Measurements from ENCODE around the gene ZMAT5. TPM values are rescaled to one million over a fixed set of nuclear protein-coding genes. Genes with fewer than 3 reads are reported as not detected.

Gene ZMAT5
- total RNA-seq, 1 donor from 2014 or later: 24.4 TPM

DNA sequence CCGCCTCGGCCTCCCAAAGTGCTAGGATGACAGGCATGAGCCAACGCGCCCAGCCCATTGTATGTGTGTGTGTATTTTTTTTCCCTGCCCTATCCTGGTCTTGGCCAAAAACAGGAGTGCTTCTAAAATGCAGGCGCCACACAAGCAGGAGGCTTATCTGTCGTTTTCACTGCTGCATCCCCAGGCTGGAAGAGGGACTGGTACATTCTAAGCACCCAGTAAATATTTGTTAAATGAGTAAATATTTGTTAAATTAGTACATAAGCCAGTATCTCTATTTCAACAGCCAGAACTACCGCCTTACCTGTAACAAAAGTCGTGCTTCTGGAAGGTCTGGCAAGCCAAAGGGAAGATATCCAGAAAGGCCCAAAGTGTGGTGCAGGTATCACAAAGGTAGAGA, 46.3 kb upstream of the ZMAT5 start:
- Mint-ChIP-seq H3K27ac (ENCODE audit: unreplicated experiment) (no peak overlapping the region), H3K27me3 (ENCODE audit: low read depth, unreplicated experiment) (no peaks in the 10 kb centered on the region), H3K36me3 (ENCODE audit: low read depth, unreplicated experiment) (peaks cover 29% of the 10 kb centered on the region), H3K4me1 (ENCODE audit: low read depth, unreplicated experiment) (peaks cover 3% of the 10 kb centered on the region), H3K9me3 (ENCODE audit: unreplicated experiment) (no peaks in the 10 kb centered on the region), H3K4me3 (ENCODE audit: unreplicated experiment) (no peak overlapping the region)
- Histone ChIP-seq H3K27ac (ENCODE audit: low read depth, low read length) (no peak overlapping the region), H3K27me3 (ENCODE audit: insufficient read depth, low read length) (no peaks in the 10 kb centered on the region), H3K4me1 (ENCODE audit: insufficient read depth, low read length) (no peaks in the 10 kb centered on the region), H2AFZ (ENCODE audit: low read depth, low read length) (no peak overlapping the region), H3K36me3 (ENCODE audit: insufficient read depth, low read length) (peaks cover 52% of the 10 kb centered on the region), H3K9ac (ENCODE audit: low read length) (no peak overlapping the region), H3K79me2 (ENCODE audit: insufficient read depth, low read length) (no peaks in the 10 kb centered on the region), H4K20me1 (ENCODE audit: insufficient read depth, low read length) (no peaks in the 10 kb centered on the region), H3K9me3 (ENCODE audit: insufficient read depth, low read depth, low read length) (no peaks in the 10 kb centered on the region), H3K4me2 (ENCODE audit: low read length) (no peak overlapping the region), H3K4me3 (ENCODE audit: insufficient read depth, low read depth, low read length) (no peak overlapping the region)
- FAIRE-seq (no peak), DNase-seq (ENCODE audit: low read depth) (no peak)
- no peak for TF ChIP-seq EZH2 (IDR thresholded peaks at IDR 0.05; ENCODE audit: insufficient read depth, low read length)
- TF ChIP-seq, protein P1, sequence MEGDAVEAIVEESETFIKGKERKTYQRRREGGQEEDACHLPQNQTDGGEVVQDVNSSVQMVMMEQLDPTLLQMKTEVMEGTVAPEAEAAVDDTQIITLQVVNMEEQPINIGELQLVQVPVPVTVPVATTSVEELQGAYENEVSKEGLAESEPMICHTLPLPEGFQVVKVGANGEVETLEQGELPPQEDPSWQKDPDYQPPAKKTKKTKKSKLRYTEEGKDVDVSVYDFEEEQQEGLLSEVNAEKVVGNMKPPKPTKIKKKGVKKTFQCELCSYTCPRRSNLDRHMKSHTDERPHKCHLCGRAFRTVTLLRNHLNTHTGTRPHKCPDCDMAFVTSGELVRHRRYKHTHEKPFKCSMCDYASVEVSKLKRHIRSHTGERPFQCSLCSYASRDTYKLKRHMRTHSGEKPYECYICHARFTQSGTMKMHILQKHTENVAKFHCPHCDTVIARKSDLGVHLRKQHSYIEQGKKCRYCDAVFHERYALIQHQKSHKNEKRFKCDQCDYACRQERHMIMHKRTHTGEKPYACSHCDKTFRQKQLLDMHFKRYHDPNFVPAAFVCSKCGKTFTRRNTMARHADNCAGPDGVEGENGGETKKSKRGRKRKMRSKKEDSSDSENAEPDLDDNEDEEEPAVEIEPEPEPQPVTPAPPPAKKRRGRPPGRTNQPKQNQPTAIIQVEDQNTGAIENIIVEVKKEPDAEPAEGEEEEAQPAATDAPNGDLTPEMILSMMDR (IDR thresholded peaks at IDR 0.05; ENCODE audit: insufficient read depth, low read depth, low read length): no peak

DNA sequence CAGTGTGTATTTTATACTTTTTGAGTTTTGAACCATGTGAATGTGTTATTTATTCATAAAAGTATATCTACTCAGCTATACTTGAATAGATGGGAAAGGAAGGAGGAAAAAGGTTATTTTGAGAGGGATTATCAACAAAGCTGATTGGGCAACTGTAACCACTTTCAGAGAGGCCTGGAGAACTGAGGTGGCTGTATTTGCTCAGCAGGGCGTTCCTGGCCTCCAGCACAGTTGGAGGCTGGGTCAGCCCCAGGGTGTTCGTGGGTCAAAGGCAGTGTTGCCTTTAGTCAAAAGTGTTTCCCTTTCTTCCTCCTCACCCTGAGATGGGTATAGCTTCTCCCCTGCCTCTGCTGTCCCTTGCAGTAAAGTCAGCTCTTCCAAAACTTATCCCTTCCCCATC, 44.6 kb upstream of the ZMAT5 start:
- no peak overlapping the region for H3K27ac Mint-ChIP-seq (ENCODE audit: unreplicated experiment)
- H3K27me3 Mint-ChIP-seq (ENCODE audit: low read depth, unreplicated experiment): no peaks in the 10 kb centered on the region
- Histone ChIP-seq H4K20me1 (ENCODE audit: insufficient read depth, low read length) (no peaks in the 10 kb centered on the region), H3K9me3 (ENCODE audit: insufficient read depth, low read depth, low read length) (no peaks in the 10 kb centered on the region), H3K79me2 (ENCODE audit: insufficient read depth, low read length) (no peaks in the 10 kb centered on the region), H3K4me1 (ENCODE audit: insufficient read depth, low read length) (no peaks in the 10 kb centered on the region), H2AFZ (ENCODE audit: low read depth, low read length) (no peak overlapping the region), H3K4me3 (ENCODE audit: insufficient read depth, low read depth, low read length) (no peak overlapping the region), H3K9ac (ENCODE audit: low read length) (no peak overlapping the region), H3K36me3 (ENCODE audit: insufficient read depth, low read length) (peaks cover 60% of the 10 kb centered on the region), H3K27ac (ENCODE audit: low read depth, low read length) (no peak overlapping the region), H3K4me2 (ENCODE audit: low read length) (no peak overlapping the region), H3K27me3 (ENCODE audit: insufficient read depth, low read length) (no peaks in the 10 kb centered on the region)
- TF ChIP-seq, protein P1 (IDR thresholded peaks at IDR 0.05; ENCODE audit: insufficient read depth, low read depth, low read length): no peak
- TF ChIP-seq EZH2 (IDR thresholded peaks at IDR 0.05; ENCODE audit: insufficient read depth, low read length): no peak
- H3K36me3 Mint-ChIP-seq (ENCODE audit: low read depth, unreplicated experiment): peaks cover 26% of the 10 kb centered on the region
- no peaks in the 10 kb centered on the region for H3K9me3 Mint-ChIP-seq (ENCODE audit: unreplicated experiment)
- H3K4me1 Mint-ChIP-seq (ENCODE audit: low read depth, unreplicated experiment): peaks cover 3% of the 10 kb centered on the region
- no peak for FAIRE-seq
- no peak overlapping the region for H3K4me3 Mint-ChIP-seq (ENCODE audit: unreplicated experiment)
- DNase-seq (ENCODE audit: low read depth): no peak

DNA sequence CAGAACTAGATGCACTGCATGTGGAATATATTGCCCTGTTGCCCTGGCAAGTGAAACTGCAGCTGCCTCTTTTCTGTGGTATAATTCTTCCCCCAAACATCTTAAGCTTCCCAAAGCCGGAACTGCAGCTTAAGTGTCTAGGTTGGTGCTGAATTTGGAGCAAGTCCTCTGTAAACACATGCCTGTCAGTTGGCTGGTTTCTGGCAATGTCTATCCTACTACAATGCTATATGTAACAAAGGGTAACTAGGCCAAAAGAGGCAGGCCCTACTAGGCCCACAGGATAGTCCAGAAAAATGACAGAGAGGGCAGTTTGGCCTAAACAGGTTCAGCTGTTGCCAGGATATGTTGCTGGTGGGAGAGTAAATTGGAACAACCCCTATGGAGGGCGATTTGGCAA, 43.4 kb upstream of the ZMAT5 start:
- H3K4me1 ChIP-seq (ENCODE audit: insufficient read depth, low read length): no peaks in the 10 kb centered on the region
- H3K9me3 ChIP-seq (ENCODE audit: insufficient read depth, low read depth, low read length): no peaks in the 10 kb centered on the region
- DNase-seq (ENCODE audit: low read depth) (no peak), FAIRE-seq (no peak)
- TF ChIP-seq, protein P1 (IDR thresholded peaks at IDR 0.05; ENCODE audit: insufficient read depth, low read depth, low read length): no peak
- no peak overlapping the region for H2AFZ ChIP-seq (ENCODE audit: low read depth, low read length)
- H3K27ac ChIP-seq (ENCODE audit: low read depth, low read length): no peak overlapping the region
- H4K20me1 ChIP-seq (ENCODE audit: insufficient read depth, low read length): no peaks in the 10 kb centered on the region
- H3K79me2 ChIP-seq (ENCODE audit: insufficient read depth, low read length): no peaks in the 10 kb centered on the region
- H3K36me3 Mint-ChIP-seq (ENCODE audit: low read depth, unreplicated experiment): peaks cover 29% of the 10 kb centered on the region
- H3K4me1 Mint-ChIP-seq (ENCODE audit: low read depth, unreplicated experiment): peaks cover 3% of the 10 kb centered on the region
- H3K4me3 Mint-ChIP-seq (ENCODE audit: unreplicated experiment): no peak overlapping the region
- peaks cover 52% of the 10 kb centered on the region for H3K36me3 ChIP-seq (ENCODE audit: insufficient read depth, low read length)
- H3K9ac ChIP-seq (ENCODE audit: low read length): no peak overlapping the region
- no peak overlapping the region for H3K27ac Mint-ChIP-seq (ENCODE audit: unreplicated experiment)
- H3K27me3 Mint-ChIP-seq (ENCODE audit: low read depth, unreplicated experiment): no peaks in the 10 kb centered on the region
- no peak overlapping the region for H3K4me3 ChIP-seq (ENCODE audit: insufficient read depth, low read depth, low read length)
- no peaks in the 10 kb centered on the region for H3K27me3 ChIP-seq (ENCODE audit: insufficient read depth, low read length)
- H3K9me3 Mint-ChIP-seq (ENCODE audit: unreplicated experiment): no peaks in the 10 kb centered on the region
- H3K4me2 ChIP-seq (ENCODE audit: low read length): no peak overlapping the region

All from astrocyte (in vitro differentiated cells and primary cell).